Esophagus muscularis mucosa (tissue), 4 donors: ENCODE measurements around the gene MYBPC2.

ENCODE experiments used
- EP300 ChIP-seq: sonication (generic); formaldehyde crosslinking; IDR thresholded peaks from one replicate; pipeline ENCODE4 v1.6.1; 2017; ENCODE audit warnings: antibody characterized with exemption
- POLR2A ChIP-seq: fragments of 450-650 bp; IDR thresholded peaks from one replicate; pipeline ENCODE4 v1.6.1; 2017; ENCODE audit warnings: antibody characterized with exemption, moderate library complexity, mild to moderate bottlenecking, low read depth
- POLR2AphosphoS5 ChIP-seq, 2 donors: sonication (generic); formaldehyde crosslinking; IDR thresholded peaks; one replicate each; pipeline ENCODE4 v1.6.1; 2017; ENCODE audit warnings: antibody characterized with exemption in 2 of 2
- TF ChIP-seq, protein P1 (sequence below), 3 experiments: fragments of 200-600 bp in 2 of 3; fragments of 450-650 bp in 1 of 3; sonication (generic) in 2 of 3; IDR thresholded peaks; one replicate each; pipeline ENCODE4 v1.5.1; 2017 to 2019; ENCODE audit warnings: antibody characterized with exemption in 3 of 3, mild to moderate bottlenecking in 2 of 3, moderate library complexity in 1 of 3

DNA sequence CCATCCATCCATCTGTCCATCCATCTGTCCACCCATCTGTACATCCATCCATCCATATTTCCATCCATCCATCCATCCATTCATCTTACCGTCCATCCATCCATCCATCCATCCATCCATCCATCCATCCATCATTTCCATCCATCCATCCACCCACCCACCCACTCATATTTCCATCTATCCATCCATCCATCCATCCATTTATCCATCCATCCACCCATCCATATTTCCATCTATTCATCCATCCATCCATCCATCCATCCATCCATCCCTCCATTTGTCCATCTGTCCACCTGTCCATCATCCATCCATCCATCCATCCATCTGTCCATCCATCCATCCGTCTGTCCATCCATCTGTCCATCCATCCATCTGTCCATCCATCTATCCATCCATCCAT, 23.3 kb downstream of the MYBPC2 start:
- TF ChIP-seq POLR2A, result no peak
- TF ChIP-seq EP300, result no peak
- TF ChIP-seq, protein P1, sequence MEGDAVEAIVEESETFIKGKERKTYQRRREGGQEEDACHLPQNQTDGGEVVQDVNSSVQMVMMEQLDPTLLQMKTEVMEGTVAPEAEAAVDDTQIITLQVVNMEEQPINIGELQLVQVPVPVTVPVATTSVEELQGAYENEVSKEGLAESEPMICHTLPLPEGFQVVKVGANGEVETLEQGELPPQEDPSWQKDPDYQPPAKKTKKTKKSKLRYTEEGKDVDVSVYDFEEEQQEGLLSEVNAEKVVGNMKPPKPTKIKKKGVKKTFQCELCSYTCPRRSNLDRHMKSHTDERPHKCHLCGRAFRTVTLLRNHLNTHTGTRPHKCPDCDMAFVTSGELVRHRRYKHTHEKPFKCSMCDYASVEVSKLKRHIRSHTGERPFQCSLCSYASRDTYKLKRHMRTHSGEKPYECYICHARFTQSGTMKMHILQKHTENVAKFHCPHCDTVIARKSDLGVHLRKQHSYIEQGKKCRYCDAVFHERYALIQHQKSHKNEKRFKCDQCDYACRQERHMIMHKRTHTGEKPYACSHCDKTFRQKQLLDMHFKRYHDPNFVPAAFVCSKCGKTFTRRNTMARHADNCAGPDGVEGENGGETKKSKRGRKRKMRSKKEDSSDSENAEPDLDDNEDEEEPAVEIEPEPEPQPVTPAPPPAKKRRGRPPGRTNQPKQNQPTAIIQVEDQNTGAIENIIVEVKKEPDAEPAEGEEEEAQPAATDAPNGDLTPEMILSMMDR (IDR thresholded peaks at IDR 0.05), result no peak
- no peak for TF ChIP-seq POLR2AphosphoS5 (IDR thresholded peaks at IDR 0.05)
